Endodermal cell (in vitro differentiated cells): ENCODE results near the gene SLC39A10. TPM values are rescaled to one million over a fixed set of nuclear protein-coding genes. Genes with fewer than 3 reads are reported as not detected.

Experiments
- DNase-seq: peaks from one replicate; pipeline ENCODE4 v3.0.0-alpha.2; 2017
- H3K27ac ChIP-seq: 2 replicates; pipeline ENCODE4 v1.5.1; 2013; ENCODE audit warnings: mild to moderate bottlenecking, low read depth, low read length, moderate library complexity
- H3K27me3 ChIP-seq: 2 replicates; pipeline ENCODE4 v1.6.1; 2013; ENCODE audit warnings: mild to moderate bottlenecking, low read length, moderate library complexity; ENCODE audit not compliant: insufficient read depth, control insufficient read depth, poor library complexity, severe bottlenecking
- H3K36me3 ChIP-seq: 2 replicates; pipeline ENCODE4 v1.7.0; 2013; ENCODE audit warnings: mild to moderate bottlenecking, low read length, moderate library complexity; ENCODE audit not compliant: control insufficient read depth, insufficient read depth
- H3K4me1 ChIP-seq: one replicate; pipeline ENCODE4 v1.7.0; 2013; ENCODE audit warnings: low read length; ENCODE audit not compliant: control insufficient read depth, insufficient read depth
- H3K4me3 ChIP-seq: 2 replicates; pipeline ENCODE4 v1.5.1; 2013; ENCODE audit warnings: mild to moderate bottlenecking, low read length, moderate library complexity
- H3K9ac ChIP-seq: 2 replicates; pipeline ENCODE4 v1.6.1; 2013; ENCODE audit warnings: mild to moderate bottlenecking, low read length, moderate library complexity; ENCODE audit not compliant: poor library complexity, severe bottlenecking; ENCODE audit errors: extremely low read depth
- H3K9me3 ChIP-seq: 2 replicates; pipeline ENCODE4 v1.6.1; 2013; ENCODE audit warnings: mild to moderate bottlenecking, low read length, moderate library complexity; ENCODE audit not compliant: control insufficient read depth
- H3K27ac Mint-ChIP-seq: 2 replicates; pipeline ENCODE4 v1.8.0; 2020; ENCODE audit warnings: mixed read lengths
- H3K27me3 Mint-ChIP-seq: 2 replicates; pipeline ENCODE4 v1.8.0; 2021; ENCODE audit warnings: mild to moderate bottlenecking, mixed read lengths; ENCODE audit not compliant: insufficient read depth
- H3K36me3 Mint-ChIP-seq: 2 replicates; pipeline ENCODE4 v1.8.0; 2020; ENCODE audit warnings: low read depth, mixed read lengths
- H3K4me1 Mint-ChIP-seq: 2 replicates; pipeline ENCODE4 v1.8.0; 2020; ENCODE audit warnings: mixed read lengths
- H3K4me3 Mint-ChIP-seq: 2 replicates; pipeline ENCODE4 v1.8.0; 2020; ENCODE audit warnings: mild to moderate bottlenecking, moderate library complexity, mixed read lengths
- H3K9me3 Mint-ChIP-seq: 2 replicates; pipeline ENCODE4 v1.8.0; 2020; ENCODE audit warnings: mild to moderate bottlenecking, mixed read lengths
- WGBS, 2 experiments: methylation state at CpG; one replicate each; pipeline versions ENCODE4 v1.1.5 to v1.1.7; 2013; ENCODE audit warnings: missing lambda C conversion rate in 2 of 2, mixed read lengths in 1 of 2; ENCODE audit not compliant: insufficient coverage in 1 of 2, insufficient read length in 1 of 2; 5-methylcytosine and 5-hydroxymethylcytosine counted together
- total RNA-seq, 2 donors: library from RNA; stranded (reverse); fragmentation: NEBNext Ultra II Directional in 1 of 2; extraction: Animal tissue kit (Norgen Biotek cat#: 25700) in 1 of 2; gene quantifications; 2 replicates in 1 of 2; 3 replicates in 1 of 2; pipeline ENCODE4 v1.2.1, GENCODE V29; 2021
- TF ChIP-seq, protein P1 (sequence below): fragments of 200-600 bp; sonication (generic); conservative IDR thresholded peaks from 2 replicates; pipeline ENCODE4 v1.5.0; 2021; ENCODE audit warnings: antibody characterized with exemption, mild to moderate bottlenecking

Gene SLC39A10
- total RNA-seq, 2 donors from 2014 or later: 79.6 to 113 TPM

DNA sequence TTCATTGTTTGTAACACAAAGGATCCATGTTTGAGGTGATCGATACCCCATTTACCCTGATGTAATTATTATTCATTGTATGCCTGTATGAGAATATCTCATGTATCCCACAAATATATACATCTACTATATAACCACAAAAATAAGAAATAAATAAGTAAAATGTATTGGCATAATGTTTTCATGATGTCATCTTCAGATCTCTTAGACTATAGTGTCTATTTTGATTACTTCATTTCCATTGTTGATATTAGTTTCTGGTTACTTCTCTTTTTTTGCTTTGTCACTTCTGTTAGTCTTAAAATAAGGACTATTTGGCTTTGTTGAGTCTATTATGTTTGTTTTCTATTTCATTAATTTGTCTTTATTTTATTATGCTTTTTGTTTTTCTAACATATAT, 109.7 kb downstream of the SLC39A10 start:
- DNase-seq: no peak
- H3K27me3 ChIP-seq: no peaks in the 10 kb centered on the region
- H3K4me1 ChIP-seq: no peaks in the 10 kb centered on the region
- H3K4me1 Mint-ChIP-seq: no peaks in the 10 kb centered on the region
- peaks cover 10% of the 10 kb centered on the region for H3K9me3 Mint-ChIP-seq
- TF ChIP-seq, protein P1, sequence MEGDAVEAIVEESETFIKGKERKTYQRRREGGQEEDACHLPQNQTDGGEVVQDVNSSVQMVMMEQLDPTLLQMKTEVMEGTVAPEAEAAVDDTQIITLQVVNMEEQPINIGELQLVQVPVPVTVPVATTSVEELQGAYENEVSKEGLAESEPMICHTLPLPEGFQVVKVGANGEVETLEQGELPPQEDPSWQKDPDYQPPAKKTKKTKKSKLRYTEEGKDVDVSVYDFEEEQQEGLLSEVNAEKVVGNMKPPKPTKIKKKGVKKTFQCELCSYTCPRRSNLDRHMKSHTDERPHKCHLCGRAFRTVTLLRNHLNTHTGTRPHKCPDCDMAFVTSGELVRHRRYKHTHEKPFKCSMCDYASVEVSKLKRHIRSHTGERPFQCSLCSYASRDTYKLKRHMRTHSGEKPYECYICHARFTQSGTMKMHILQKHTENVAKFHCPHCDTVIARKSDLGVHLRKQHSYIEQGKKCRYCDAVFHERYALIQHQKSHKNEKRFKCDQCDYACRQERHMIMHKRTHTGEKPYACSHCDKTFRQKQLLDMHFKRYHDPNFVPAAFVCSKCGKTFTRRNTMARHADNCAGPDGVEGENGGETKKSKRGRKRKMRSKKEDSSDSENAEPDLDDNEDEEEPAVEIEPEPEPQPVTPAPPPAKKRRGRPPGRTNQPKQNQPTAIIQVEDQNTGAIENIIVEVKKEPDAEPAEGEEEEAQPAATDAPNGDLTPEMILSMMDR: no peak
- no CpG with 5 or more reads among the region's 1 CpG for WGBS, 2 experiments
- no peaks in the 10 kb centered on the region for H3K27me3 Mint-ChIP-seq
- peaks cover 6% of the 10 kb centered on the region for H3K9me3 ChIP-seq
- no peak overlapping the region for H3K27ac ChIP-seq
- H3K27ac Mint-ChIP-seq: no peak overlapping the region
- H3K36me3 Mint-ChIP-seq: no peaks in the 10 kb centered on the region
- no peak overlapping the region for H3K9ac ChIP-seq
- no peak overlapping the region for H3K4me3 ChIP-seq
- no peak overlapping the region for H3K4me3 Mint-ChIP-seq
- no peaks in the 10 kb centered on the region for H3K36me3 ChIP-seq

DNA sequence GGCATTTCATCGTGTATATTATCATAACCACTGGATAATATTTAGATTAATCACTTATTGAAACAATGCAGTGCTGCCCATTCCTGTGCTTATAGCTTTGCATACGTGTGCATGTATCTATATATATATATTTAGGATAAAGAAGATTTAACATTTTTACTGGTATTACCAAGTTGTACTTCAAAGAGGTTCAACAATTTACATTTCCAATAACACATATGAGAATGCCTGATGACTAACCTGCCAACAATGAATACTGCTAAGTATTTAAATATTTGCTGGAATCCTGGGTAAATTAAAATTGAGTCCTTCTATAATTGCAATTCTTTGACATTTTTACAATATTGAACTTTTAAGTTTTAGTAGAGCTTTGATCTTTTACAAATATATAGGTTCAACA, 111.4 kb downstream of the SLC39A10 start:
- no peaks in the 10 kb centered on the region for H3K36me3 Mint-ChIP-seq
- no peaks in the 10 kb centered on the region for H3K27me3 Mint-ChIP-seq
- no peak overlapping the region for H3K27ac Mint-ChIP-seq
- H3K4me1 Mint-ChIP-seq: no peaks in the 10 kb centered on the region
- no peak overlapping the region for H3K4me3 Mint-ChIP-seq
- Histone ChIP-seq H3K36me3 (no peaks in the 10 kb centered on the region), H3K9ac (no peak overlapping the region), H3K27me3 (no peaks in the 10 kb centered on the region), H3K27ac (no peak overlapping the region), H3K4me3 (no peak overlapping the region), H3K9me3 (peaks cover 6% of the 10 kb centered on the region), H3K4me1 (no peaks in the 10 kb centered on the region)
- DNase-seq: no peak
- WGBS, 2 experiments: 80 to 92% methylated on average over 1 of the region's 2 CpGs
- peaks cover 10% of the 10 kb centered on the region for H3K9me3 Mint-ChIP-seq
- TF ChIP-seq, protein P1: no peak

DNA sequence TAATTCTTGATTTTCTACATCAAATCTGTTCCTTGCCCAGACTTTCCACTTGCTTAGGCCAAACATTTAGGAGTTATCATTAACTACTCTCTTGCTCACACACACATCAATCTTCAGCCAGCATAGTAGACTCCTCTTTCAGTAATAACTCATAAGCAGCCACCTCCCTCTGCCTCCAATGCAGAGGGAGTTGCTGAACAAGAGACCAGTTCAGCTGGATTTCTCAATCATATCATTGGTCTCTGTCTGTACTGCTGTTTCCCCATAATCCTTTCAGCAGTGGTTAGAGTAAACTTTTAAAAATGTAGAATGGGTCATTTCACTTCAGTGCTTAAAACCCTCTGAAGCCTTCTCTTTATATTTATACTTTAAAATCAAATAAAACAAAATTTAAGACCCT, 112.9 kb downstream of the SLC39A10 start:
- Mint-ChIP-seq H3K4me3 (no peak overlapping the region), H3K36me3 (no peaks in the 10 kb centered on the region), H3K9me3 (peaks cover 2% of the 10 kb centered on the region), H3K4me1 (peaks cover 5% of the 10 kb centered on the region), H3K27me3 (no peaks in the 10 kb centered on the region), H3K27ac (no peak overlapping the region)
- TF ChIP-seq, protein P1: no peak
- no peak overlapping the region for H3K9ac ChIP-seq
- DNase-seq: no peak
- H3K4me1 ChIP-seq: no peaks in the 10 kb centered on the region
- no peak overlapping the region for H3K4me3 ChIP-seq
- H3K27me3 ChIP-seq: no peaks in the 10 kb centered on the region
- H3K9me3 ChIP-seq: peaks cover 2% of the 10 kb centered on the region
- no peak overlapping the region for H3K27ac ChIP-seq
- no peaks in the 10 kb centered on the region for H3K36me3 ChIP-seq
